HepG2 (cell line): Measurements from ENCODE around the gene POLR3E. TPM values are rescaled to one million over a fixed set of nuclear protein-coding genes. Genes with fewer than 3 reads are reported as not detected.

Experiments
- ATF5 ChIP-seq: sonication (generic); formaldehyde crosslinking; IDR thresholded peaks from 2 replicates; pipeline ENCODE4 v1.4.0; 2020; ENCODE audit warnings: mild to moderate bottlenecking, low read depth, missing genetic modification reagents
- ATF7-NPFF ChIP-seq: sonication (generic); formaldehyde crosslinking; IDR thresholded peaks from 2 replicates; pipeline ENCODE4 v1.8.1; 2023; ENCODE audit warnings: mild to moderate bottlenecking, low read depth, missing genetic modification reagents, moderate library complexity
- CREM ChIP-seq, 2 experiments: sonication (generic) in 1 of 2; formaldehyde crosslinking in 1 of 2; IDR thresholded peaks; 2 replicates each; pipeline versions ENCODE4 v1.4.0 to v1.6.1; 2016 to 2020; ENCODE audit warnings: antibody characterized with exemption in 1 of 2, mild to moderate bottlenecking in 1 of 2, missing genetic modification reagents in 1 of 2
- DPF2 ChIP-seq: sonication (generic); formaldehyde crosslinking; IDR thresholded peaks from 2 replicates; pipeline ENCODE4 v1.4.0; 2020; ENCODE audit warnings: mild to moderate bottlenecking, low read depth, missing genetic modification reagents, borderline replicate concordance
- EZH2 ChIP-seq: conservative IDR thresholded peaks from 2 replicates; pipeline ENCODE4 v1.6.1; 2012; ENCODE audit warnings: mild to moderate bottlenecking, low read depth, low read length, moderate library complexity
- FOXM1 ChIP-seq: sonication (generic); formaldehyde crosslinking; IDR thresholded peaks from 2 replicates; pipeline ENCODE4 v1.5.0; 2020; ENCODE audit warnings: missing genetic modification reagents
- HIC2 ChIP-seq: sonication (generic); formaldehyde crosslinking; IDR thresholded peaks from 2 replicates; pipeline ENCODE4 v1.9.0; 2022; ENCODE audit warnings: low read depth, missing genetic modification reagents
- JARID2 ChIP-seq: sonication (generic); formaldehyde crosslinking; IDR thresholded peaks from 2 replicates; pipeline ENCODE4 v1.8.1; 2023; ENCODE audit warnings: missing genetic modification reagents, inconsistent platforms; ENCODE audit not compliant: insufficient replicate concordance
- KAT2B ChIP-seq: fragments of 150-350 bp; IDR thresholded peaks from 2 replicates; pipeline ENCODE4 v1.6.1; 2014; ENCODE audit warnings: low read depth, low read length, borderline replicate concordance
- MEIS1 ChIP-seq: sonication (generic); formaldehyde crosslinking; IDR thresholded peaks from 2 replicates; pipeline ENCODE4 v1.9.0; 2021; ENCODE audit warnings: mild to moderate bottlenecking, missing genetic modification reagents, moderate library complexity, borderline replicate concordance
- MIXL1 ChIP-seq: IDR thresholded peaks from 2 replicates; pipeline ENCODE4 v1.6.1; 2016
- NCOR1 ChIP-seq: fragments of 200-600 bp; sonication (generic); IDR thresholded peaks from 2 replicates; pipeline ENCODE4 v1.7.0; 2017; ENCODE audit warnings: antibody characterized with exemption, low read length, borderline replicate concordance
- PHF5A ChIP-seq: IDR thresholded peaks from one replicate; pipeline ENCODE4 v1.6.1; 2018; ENCODE audit warnings: low read depth, missing genetic modification reagents; ENCODE audit not compliant: unreplicated experiment
- THAP8 ChIP-seq: sonication (generic); formaldehyde crosslinking; IDR thresholded peaks from 2 replicates; pipeline ENCODE4 v1.5.1; 2020; ENCODE audit warnings: missing genetic modification reagents, mild to moderate bottlenecking, borderline replicate concordance
- TSC22D2 ChIP-seq: sonication (generic); formaldehyde crosslinking; IDR thresholded peaks from 2 replicates; pipeline ENCODE4 v1.5.1; 2020; ENCODE audit warnings: missing genetic modification reagents, mild to moderate bottlenecking, borderline replicate concordance
- ZC3H4 ChIP-seq: sonication (generic); formaldehyde crosslinking; IDR thresholded peaks from 2 replicates; pipeline ENCODE4 v1.4.0; 2020; ENCODE audit warnings: missing genetic modification reagents, borderline replicate concordance
- ZFAT ChIP-seq: sonication (generic); formaldehyde crosslinking; conservative IDR thresholded peaks from 2 replicates; pipeline ENCODE4 v1.8.1; 2023; ENCODE audit warnings: missing genetic modification reagents, inconsistent platforms
- ZNF138 ChIP-seq: sonication (generic); formaldehyde crosslinking; IDR thresholded peaks from 2 replicates; pipeline ENCODE4 v1.5.0; 2020; ENCODE audit warnings: mild to moderate bottlenecking, low read depth, missing genetic modification reagents
- ZNF18 ChIP-seq: sonication (generic); formaldehyde crosslinking; IDR thresholded peaks from 2 replicates; pipeline ENCODE4 v1.8.0; 2022; ENCODE audit warnings: mild to moderate bottlenecking, missing genetic modification reagents; ENCODE audit not compliant: insufficient replicate concordance
- ZNF264 ChIP-seq: sonication (generic); formaldehyde crosslinking; IDR thresholded peaks from 2 replicates; pipeline ENCODE4 v1.4.0; 2020; ENCODE audit warnings: missing genetic modification reagents
- ZNF3 ChIP-seq: IDR thresholded peaks from 2 replicates; pipeline ENCODE4 v1.7.0; 2017; ENCODE audit warnings: inconsistent platforms
- ZNF431 ChIP-seq: sonication (generic); formaldehyde crosslinking; IDR thresholded peaks from 2 replicates; pipeline ENCODE4 v1.9.0; 2022; ENCODE audit warnings: missing genetic modification reagents, low read depth, mild to moderate bottlenecking, borderline replicate concordance
- ZNF720 ChIP-seq: sonication (generic); formaldehyde crosslinking; IDR thresholded peaks from 2 replicates; pipeline ENCODE4 v1.4.0; 2020; ENCODE audit warnings: missing genetic modification reagents
- ZSCAN25 ChIP-seq: sonication (generic); formaldehyde crosslinking; IDR thresholded peaks from 2 replicates; pipeline ENCODE4 v1.8.0; 2022; ENCODE audit warnings: mild to moderate bottlenecking, missing genetic modification reagents
- polyA plus RNA-seq, 8 experiments: library from polyadenylated mRNA; depleted of rRNA in 3 of 8; stranded (reverse) in 7 of 8; unstranded in 1 of 8; fragments of >200 nt; fragmentation: Illumina TruSeq in 4 of 8; extraction: Trizol in 4 of 8; gene quantifications; 2 replicates each; pipeline versions ENCODE4 v1.2.1 to v1.2.3, GENCODE V29; 2011 to 2016; ENCODE audit warnings: low read depth in 4 of 8, missing spikeins in 1 of 8, mixed read lengths in 1 of 8; ENCODE audit not compliant: insufficient read depth in 1 of 8
- total RNA-seq, 5 experiments: library from RNA; depleted of rRNA; stranded (reverse); fragments of >200 nt; fragmentation: Illumina TruSeq; extraction: Trizol; gene quantifications; 2 replicates each; pipeline ENCODE4 v1.2.3, GENCODE V29; 2016; ENCODE audit warnings: low read depth in 1 of 5

Gene POLR3E
- total and polyA plus RNA-seq, 2 of the 13 experiments (the other 11 are each of a cell fraction or from before 2014, with no cell fraction given): 135 to 262 TPM

- no peak for TF ChIP-seq ATF5
- no peak for TF ChIP-seq HIC2
- peak; percentile 77; the same call in 1 of the 2 replicates for TF ChIP-seq TSC22D2 (CRISPR knock-in tag)
- TF ChIP-seq JARID2 (CRISPR knock-in tag): no peak
- TF ChIP-seq DPF2: 0 out of 2 replicates have a peak, but pooled peaks have one; percentile 3
- no peak for TF ChIP-seq ZNF3 (CRISPR knock-in tag)
- TF ChIP-seq PHF5A (CRISPR knock-in tag): no peak
- no peak for TF ChIP-seq EZH2
- no peak for TF ChIP-seq NCOR1
- TF ChIP-seq ZC3H4 (CRISPR knock-in tag): 0 out of 2 replicates have a peak, but pooled peaks have one; percentile 50
- TF ChIP-seq ZNF18: peak; percentile 58
- TF ChIP-seq ZNF720: no peak
- 0 out of 2 replicates have a peak, but pooled peaks have one; percentile 8 for TF ChIP-seq THAP8 (CRISPR knock-in tag)
- TF ChIP-seq ZNF431 (CRISPR knock-in tag): 0 out of 2 replicates have a peak, but pooled peaks have one; percentile 7
- no peak for TF ChIP-seq ZNF264 (CRISPR knock-in tag)
- TF ChIP-seq ATF7-NPFF (CRISPR knock-in tag): 0 out of 2 replicates have a peak, but pooled peaks have one; percentile 25
- no peak; the same call in 1 of the 2 replicates for TF ChIP-seq ZNF138 (CRISPR knock-in tag)
- TF ChIP-seq FOXM1: no peak
- no peak for TF ChIP-seq KAT2B
- no peak for TF ChIP-seq MEIS1
- TF ChIP-seq ZFAT (CRISPR knock-in tag): no peak
- peak; percentile 39; the same call in 1 of the 2 replicates for TF ChIP-seq CREM (IDR thresholded peaks at IDR 0.05)
- no peak for TF ChIP-seq CREM (CRISPR knock-in tag; IDR thresholded peaks at IDR 0.05)
- TF ChIP-seq ZSCAN25: peak; percentile 14; the same call in 1 of the 2 replicates
- TF ChIP-seq MIXL1: no peak
These were observed 75.9 kb downstream of the POLR3E start (continued) for GRCh38 chr16:22372882-22373661.
